Mesenchymal stem cell (in vitro differentiated cells and primary cell): ENCODE results near the gene SETD3.

ENCODE experiments used
- DNase-seq: peaks from one replicate; pipeline ENCODE4 v3.0.0-alpha.2; 2013
- H2AFZ ChIP-seq: one replicate; pipeline ENCODE4 v1.6.1; 2013; ENCODE audit warnings: low read depth, mild to moderate bottlenecking, control low read depth, inconsistent platforms, low read length, moderate library complexity
- H2AK5ac ChIP-seq: 2 replicates; pipeline ENCODE4 v1.6.1; 2013; ENCODE audit warnings: low read length, moderate library complexity, mild to moderate bottlenecking, inconsistent platforms; ENCODE audit not compliant: severe bottlenecking
- H2BK120ac ChIP-seq: one replicate; pipeline ENCODE4 v1.6.1; 2013; ENCODE audit warnings: low read depth, mild to moderate bottlenecking, inconsistent platforms, low read length, moderate library complexity
- H2BK12ac ChIP-seq, 2 experiments: one replicate each; pipeline ENCODE4 v1.6.1; 2013; ENCODE audit warnings: inconsistent platforms in 2 of 2, low read length in 2 of 2, mild to moderate bottlenecking in 2 of 2, moderate library complexity in 2 of 2, control low read depth in 1 of 2
- H2BK15ac ChIP-seq: one replicate; pipeline ENCODE4 v1.6.1; 2013; ENCODE audit warnings: mild to moderate bottlenecking, low read depth, inconsistent platforms; ENCODE audit not compliant: poor library complexity, severe bottlenecking
- H2BK5ac ChIP-seq: 2 replicates; pipeline ENCODE4 v1.6.1; 2013; ENCODE audit warnings: low read depth, mild to moderate bottlenecking, low read length, control low read depth, inconsistent platforms; ENCODE audit not compliant: poor library complexity, severe bottlenecking
- H3K14ac ChIP-seq, 2 experiments: one replicate each; pipeline ENCODE4 v1.6.1; 2013; ENCODE audit warnings: inconsistent platforms in 2 of 2, low read length in 2 of 2, control low read depth in 1 of 2, mild to moderate bottlenecking in 1 of 2, moderate library complexity in 1 of 2
- H3K18ac ChIP-seq, 2 experiments: one replicate each; pipeline ENCODE4 v1.6.1; 2013; ENCODE audit warnings: inconsistent platforms in 2 of 2, low read length in 2 of 2, control low read depth in 1 of 2, low read depth in 1 of 2, mild to moderate bottlenecking in 1 of 2
- H3K23ac ChIP-seq, 2 experiments: one replicate each; pipeline ENCODE4 v1.6.1; 2013; ENCODE audit warnings: inconsistent platforms in 2 of 2, low read length in 2 of 2, mild to moderate bottlenecking in 2 of 2, moderate library complexity in 2 of 2, control low read depth in 1 of 2
- H3K27ac ChIP-seq: 2 replicates; pipeline ENCODE4 v1.5.1; 2013; ENCODE audit warnings: mild to moderate bottlenecking, moderate library complexity, low read length, control low read depth, inconsistent platforms; ENCODE audit not compliant: poor library complexity, severe bottlenecking
- H3K27me3 ChIP-seq, 2 experiments: 2 replicates each; pipeline versions ENCODE4 v1.6.1 to v1.7.0; 2013; ENCODE audit warnings: low read length in 2 of 2, mild to moderate bottlenecking in 2 of 2, moderate library complexity in 2 of 2, control low read depth in 1 of 2, inconsistent platforms in 1 of 2; ENCODE audit not compliant: control insufficient read depth in 1 of 2, insufficient read depth in 1 of 2
- H3K36me3 ChIP-seq, 2 experiments: 2 replicates each; pipeline versions ENCODE4 v1.6.1 to v1.7.0; 2013; ENCODE audit warnings: low read length in 2 of 2, control low read depth in 1 of 2, inconsistent platforms in 1 of 2, low read depth in 1 of 2, mild to moderate bottlenecking in 1 of 2; ENCODE audit not compliant: insufficient read depth in 2 of 2, control insufficient read depth in 1 of 2
- H3K4ac ChIP-seq, 2 experiments: one replicate each; pipeline ENCODE4 v1.6.1; 2013; ENCODE audit warnings: inconsistent platforms in 2 of 2, low read length in 2 of 2, mild to moderate bottlenecking in 2 of 2, moderate library complexity in 2 of 2, control low read depth in 1 of 2, low read depth in 1 of 2
- H3K4me1 ChIP-seq: 2 replicates; pipeline ENCODE4 v1.6.1; 2013; ENCODE audit warnings: low read depth, low read length, control low read depth; ENCODE audit not compliant: control insufficient read depth, insufficient read depth
- H3K4me2 ChIP-seq: 2 replicates; pipeline ENCODE4 v1.6.1; 2013; ENCODE audit warnings: low read length, mild to moderate bottlenecking, inconsistent platforms; ENCODE audit not compliant: poor library complexity, severe bottlenecking
- H3K4me3 ChIP-seq, 2 experiments: 2 replicates each; pipeline versions ENCODE4 v1.5.1 to v1.7.0; 2013; ENCODE audit warnings: low read length in 2 of 2, mild to moderate bottlenecking in 2 of 2, control low read depth in 1 of 2, low read depth in 1 of 2; ENCODE audit not compliant: insufficient read depth in 1 of 2
- H3K79me1 ChIP-seq: replicated peaks from 2 replicates; pipeline ENCODE4 v1.6.1; 2013; ENCODE audit warnings: mild to moderate bottlenecking, control low read depth, low read length, inconsistent platforms; ENCODE audit not compliant: poor library complexity, severe bottlenecking
- H3K9ac ChIP-seq: 2 replicates; pipeline ENCODE4 v1.7.0; 2013; ENCODE audit warnings: mild to moderate bottlenecking, low read length, moderate library complexity
- H3K9me3 ChIP-seq: 2 replicates; pipeline ENCODE4 v1.7.0; 2013; ENCODE audit warnings: mild to moderate bottlenecking, low read length; ENCODE audit not compliant: control insufficient read depth
- H4K8ac ChIP-seq: one replicate; pipeline ENCODE4 v1.6.1; 2013; ENCODE audit warnings: inconsistent platforms, mild to moderate bottlenecking, low read length, moderate library complexity
- H4K91ac ChIP-seq: one replicate; pipeline ENCODE4 v1.6.1; 2013; ENCODE audit warnings: mild to moderate bottlenecking, low read length, inconsistent platforms
- WGBS: methylation state at CpG from one replicate; pipeline ENCODE4 v1.1.7; 2013; ENCODE audit warnings: mixed read lengths; 5-methylcytosine and 5-hydroxymethylcytosine counted together

SETD3 gene

DNA sequence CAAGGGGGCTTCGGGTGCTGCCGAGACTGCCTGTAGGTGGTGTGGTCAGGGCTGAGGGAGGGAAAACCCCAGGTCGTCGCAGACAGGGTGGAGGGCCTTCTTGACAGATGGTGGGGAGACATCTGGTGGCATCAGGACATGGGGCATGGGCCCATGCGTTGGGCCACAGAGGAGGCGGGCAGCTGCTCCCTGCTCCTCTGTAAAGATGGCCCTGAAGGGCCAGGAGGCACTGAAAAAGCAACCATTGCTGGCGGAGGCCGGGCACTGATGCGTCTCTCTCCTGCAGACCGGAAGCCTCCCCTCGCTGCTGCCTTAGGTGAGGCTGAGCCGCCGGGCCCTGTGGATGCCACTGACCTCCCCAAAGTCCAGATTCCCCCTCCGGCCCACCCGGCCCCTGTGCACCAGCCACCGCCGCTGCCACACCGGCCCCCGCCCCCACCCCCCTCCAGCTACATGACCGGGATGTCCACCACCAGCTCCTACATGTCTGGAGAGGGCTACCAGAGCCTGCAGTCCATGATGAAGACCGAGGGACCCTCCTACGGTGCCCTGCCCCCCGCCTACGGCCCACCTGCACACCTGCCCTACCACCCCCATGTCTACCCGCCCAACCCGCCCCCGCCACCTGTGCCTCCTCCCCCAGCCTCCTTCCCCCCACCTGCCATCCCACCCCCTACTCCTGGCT, 29.4 kb upstream of the SETD3 start:
- H3K9me3 ChIP-seq: no peaks in the 10 kb centered on the region
- H2BK120ac ChIP-seq: no peak overlapping the region
- peaks cover 15% of the 10 kb centered on the region for H3K79me1 ChIP-seq
- H3K4me3 ChIP-seq: no peak overlapping the region
- DNase-seq: no peak
- H2AFZ ChIP-seq: no peak overlapping the region
- no peak overlapping the region for H2BK12ac ChIP-seq
- no peak overlapping the region for H3K23ac ChIP-seq
- H3K4ac ChIP-seq: no peak overlapping the region
- no peak overlapping the region for H3K4me2 ChIP-seq
- no peak overlapping the region for H2AK5ac ChIP-seq
- no peak overlapping the region for H3K18ac ChIP-seq
- 96% methylated on average over 17 of the region's 27 CpGs for WGBS
- no peak overlapping the region for H4K8ac ChIP-seq
- H3K36me3 ChIP-seq: peaks cover 55 to 85% of the 10 kb centered on the region in 2 experiments
- no peak overlapping the region for H3K9ac ChIP-seq
- H3K14ac ChIP-seq: no peak overlapping the region
- H3K27me3 ChIP-seq: no peaks in the 10 kb centered on the region
- H2BK15ac ChIP-seq: no peak overlapping the region
- H2BK5ac ChIP-seq: no peak overlapping the region
- peaks cover 6% of the 10 kb centered on the region for H3K4me1 ChIP-seq
- H4K91ac ChIP-seq: no peak overlapping the region
- no peak overlapping the region for H3K27ac ChIP-seq

DNA sequence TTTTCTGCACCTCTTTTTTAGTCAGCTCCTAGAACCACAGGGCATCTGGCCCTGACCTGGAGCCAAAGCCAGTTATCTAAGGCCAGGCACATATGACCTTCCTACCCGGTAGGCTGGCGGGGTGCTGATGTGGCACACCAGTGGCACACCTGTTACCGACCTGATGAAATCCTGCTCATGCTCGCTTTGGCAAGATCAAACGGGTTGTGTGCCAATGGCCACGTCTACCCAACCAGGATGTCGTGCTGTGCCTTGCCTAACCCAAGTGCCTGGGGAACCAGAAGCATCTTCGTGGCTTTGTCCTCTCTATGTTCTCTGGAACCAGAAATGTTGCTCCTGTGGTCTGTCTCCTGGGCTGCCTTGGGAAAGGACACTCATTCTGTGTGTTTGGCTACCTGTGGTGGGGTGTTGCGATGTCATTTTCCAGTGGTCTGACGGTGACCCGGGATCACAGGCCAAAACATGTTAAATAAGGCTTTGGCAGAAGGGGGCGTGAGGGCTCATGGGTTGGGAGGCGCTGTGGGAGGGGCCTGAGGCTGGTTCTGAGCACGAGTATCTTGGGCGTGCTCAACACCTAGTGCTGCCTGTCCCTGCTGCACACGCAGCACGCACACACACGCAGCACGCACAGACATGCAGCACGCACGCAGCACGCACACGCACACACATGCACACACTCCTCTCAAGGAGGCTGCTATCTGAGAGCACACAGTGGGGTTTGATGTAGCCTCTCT, 28.4 kb upstream of the SETD3 start:
- no peak for DNase-seq
- Histone ChIP-seq H2BK5ac (no peak overlapping the region), H3K27ac (no peak overlapping the region), H2AFZ (no peak overlapping the region), H3K27me3 (no peaks in the 10 kb centered on the region), H3K9ac (no peak overlapping the region), H3K79me1 (peaks cover 17% of the 10 kb centered on the region), H3K18ac (no peak overlapping the region), H3K4me2 (no peak overlapping the region), H4K8ac (no peak overlapping the region), H3K14ac (no peak overlapping the region), H3K4me1 (peaks cover 6% of the 10 kb centered on the region), H4K91ac (no peak overlapping the region), H2BK120ac (no peak overlapping the region), H3K9me3 (no peaks in the 10 kb centered on the region), H3K36me3 (peaks cover 63 to 83% of the 10 kb centered on the region in 2 experiments), H3K23ac (no peak overlapping the region), H3K4ac (no peak overlapping the region), H3K4me3 (no peak overlapping the region), H2BK15ac (no peak overlapping the region), H2BK12ac (no peak overlapping the region), H2AK5ac (no peak overlapping the region)
- 96% methylated on average over 23 of the region's 23 CpGs for WGBS

DNA sequence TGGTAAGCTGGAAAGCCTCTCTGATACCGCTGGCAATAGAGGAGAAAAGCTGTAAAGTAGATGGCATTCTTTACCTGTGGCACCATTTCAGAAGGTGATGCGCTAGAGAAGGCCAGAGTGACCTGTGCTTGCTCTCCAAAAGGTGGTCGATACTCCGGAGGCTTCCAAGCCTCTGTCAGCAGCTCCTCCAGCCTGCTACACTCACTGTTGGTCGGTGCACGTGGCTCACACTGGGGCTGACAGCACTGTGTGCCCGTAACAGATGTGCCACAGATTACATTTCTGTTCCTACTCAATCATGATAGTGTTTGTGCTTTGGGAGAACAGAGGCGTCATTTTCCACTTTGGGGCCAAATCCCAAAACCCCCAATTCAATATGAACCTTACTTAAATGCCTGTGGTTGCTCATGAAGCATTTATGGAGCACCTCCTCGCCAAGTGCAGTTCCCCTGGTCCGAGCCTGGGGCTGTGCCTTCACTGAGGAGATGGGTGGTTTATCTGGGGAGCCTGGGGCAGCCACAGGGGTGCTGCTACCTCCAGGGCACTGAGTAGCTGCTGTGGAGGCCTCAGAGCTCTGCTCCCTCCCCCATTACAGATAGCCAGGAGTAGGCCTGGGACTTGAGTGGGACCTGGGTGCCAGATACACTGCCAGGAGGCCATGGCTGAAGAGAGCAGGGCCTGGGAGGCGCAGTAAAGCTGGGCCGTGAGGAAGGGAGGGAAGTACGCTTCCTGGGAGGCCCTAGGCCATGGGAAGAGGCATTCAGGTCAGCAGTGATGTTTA, 27.4 kb upstream of the SETD3 start:
- no peak overlapping the region for H3K9ac ChIP-seq
- peaks cover 6% of the 10 kb centered on the region for H3K4me1 ChIP-seq
- no peak overlapping the region for H2AFZ ChIP-seq
- 97% methylated on average over 13 of the region's 13 CpGs for WGBS
- H4K8ac ChIP-seq: no peak overlapping the region
- H3K4me2 ChIP-seq: no peak overlapping the region
- H2AK5ac ChIP-seq: no peak overlapping the region
- H2BK5ac ChIP-seq: no peak overlapping the region
- no peaks in the 10 kb centered on the region for H3K9me3 ChIP-seq
- H3K4me3 ChIP-seq: no peak overlapping the region
- H2BK12ac ChIP-seq: no peak overlapping the region
- no peak overlapping the region for H3K18ac ChIP-seq
- no peak for DNase-seq
- no peaks in the 10 kb centered on the region for H3K27me3 ChIP-seq
- peaks cover 70 to 79% of the 10 kb centered on the region in 2 experiments for H3K36me3 ChIP-seq
- H3K27ac ChIP-seq: no peak overlapping the region
- H3K4ac ChIP-seq: no peak overlapping the region
- H3K23ac ChIP-seq: no peak overlapping the region
- H2BK120ac ChIP-seq: no peak overlapping the region
- no peak overlapping the region for H3K14ac ChIP-seq
- peaks cover 18% of the 10 kb centered on the region for H3K79me1 ChIP-seq
- H2BK15ac ChIP-seq: no peak overlapping the region
- no peak overlapping the region for H4K91ac ChIP-seq

DNA sequence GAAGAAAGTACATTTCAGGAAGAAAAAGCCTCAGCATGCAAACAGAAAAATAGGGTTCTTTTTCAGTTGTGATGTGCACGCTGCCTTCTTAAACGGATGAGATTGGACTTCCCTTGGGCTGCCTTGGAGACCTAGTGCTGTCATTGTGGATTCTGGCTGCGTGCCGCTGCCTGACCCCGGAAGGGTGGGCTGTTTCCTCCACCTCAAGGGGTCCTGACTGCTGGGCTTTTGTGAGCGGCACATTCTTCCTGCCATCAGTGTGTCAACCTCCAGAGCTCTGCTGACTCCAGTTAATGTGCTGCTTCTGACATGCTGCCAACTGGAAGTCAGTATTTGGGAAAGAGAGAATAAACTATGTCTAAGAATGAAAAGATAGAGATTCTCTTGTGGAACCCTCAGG, 25.6 kb upstream of the SETD3 start:
- Histone ChIP-seq H3K9ac (no peak overlapping the region), H3K36me3 (peaks cover 79 to 82% of the 10 kb centered on the region in 2 experiments), H4K8ac (no peak overlapping the region), H3K14ac (no peak overlapping the region), H3K4me1 (peaks cover 1% of the 10 kb centered on the region), H3K27me3 (no peaks in the 10 kb centered on the region), H3K4me3 (no peak overlapping the region), H2BK120ac (no peak overlapping the region), H3K79me1 (peaks cover 19% of the 10 kb centered on the region), H2BK15ac (no peak overlapping the region), H2AFZ (no peak overlapping the region), H2BK12ac (no peak overlapping the region), H3K4ac (no peak overlapping the region), H3K23ac (no peak overlapping the region), H3K4me2 (no peak overlapping the region), H3K27ac (no peak overlapping the region), H4K91ac (no peak overlapping the region), H2BK5ac (no peak overlapping the region), H3K18ac (no peak overlapping the region), H2AK5ac (no peak overlapping the region), H3K9me3 (no peaks in the 10 kb centered on the region)
- no peak for DNase-seq
- 96% methylated on average over 6 of the region's 6 CpGs for WGBS
